Right forelimb (tissue), 1 donor: ENCODE data around the gene ARHGAP32.

Experiments
- DNase-seq: peaks from one replicate; pipeline ENCODE4 v3.0.0-alpha.2; 2018

The ARHGAP32 gene

GRCh38 chr11:129106788-129107187, 85.3 kb downstream of the ARHGAP32 start:
- no peak for DNase-seq

GRCh38 chr11:129102756-129103155, 89.4 kb downstream of the ARHGAP32 start:
- no peak for DNase-seq

GRCh38 chr11:129102225-129102624, 89.9 kb downstream of the ARHGAP32 start:
- no peak for DNase-seq

DNA sequence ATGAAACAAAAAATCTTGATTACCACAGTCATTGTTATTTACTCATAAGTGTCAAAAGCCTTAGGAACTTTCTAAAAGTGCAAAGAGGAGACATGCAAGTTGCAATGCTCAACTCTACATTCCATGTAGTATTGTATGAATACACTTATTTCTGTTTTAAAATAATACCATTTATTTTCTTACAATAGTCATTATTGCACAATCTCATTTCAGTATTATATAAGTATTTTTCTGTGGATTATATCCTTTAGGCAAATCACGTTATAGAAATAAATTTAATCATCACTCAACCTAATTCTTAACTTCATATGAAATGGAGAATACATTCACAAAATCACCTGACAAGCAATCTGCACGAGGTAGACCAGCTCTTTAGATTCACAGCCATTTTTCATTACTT, 98.8 kb downstream of the ARHGAP32 start:
- DNase-seq: no peak

GRCh38 chr11:129090056-129090455, 102.1 kb downstream of the ARHGAP32 start:
- DNase-seq: no peak

DNA sequence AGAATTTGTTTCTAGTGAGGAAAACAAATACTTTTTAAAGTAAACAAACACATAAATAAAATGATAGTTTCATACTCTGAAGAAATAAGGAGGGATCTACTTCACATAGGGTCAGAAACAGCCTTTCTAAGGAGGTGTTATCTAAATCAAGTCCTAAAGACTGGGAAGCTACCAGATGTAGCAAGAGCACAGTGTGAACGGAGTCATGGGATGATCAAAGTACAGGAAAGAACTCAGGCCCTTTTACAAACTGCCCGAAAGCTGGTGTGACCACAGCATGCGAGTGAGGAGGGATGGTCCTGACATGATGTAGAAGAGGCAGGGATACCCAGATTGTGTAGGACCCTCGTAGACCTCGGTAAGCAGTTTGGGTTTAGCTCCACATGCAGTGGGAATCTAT, 102.8 kb downstream of the ARHGAP32 start:
- no peak for DNase-seq

- DNase-seq: no peak
Observed at GRCh38 chr11:129086976-129087375, 105.1 kb downstream of the ARHGAP32 start.

DNA sequence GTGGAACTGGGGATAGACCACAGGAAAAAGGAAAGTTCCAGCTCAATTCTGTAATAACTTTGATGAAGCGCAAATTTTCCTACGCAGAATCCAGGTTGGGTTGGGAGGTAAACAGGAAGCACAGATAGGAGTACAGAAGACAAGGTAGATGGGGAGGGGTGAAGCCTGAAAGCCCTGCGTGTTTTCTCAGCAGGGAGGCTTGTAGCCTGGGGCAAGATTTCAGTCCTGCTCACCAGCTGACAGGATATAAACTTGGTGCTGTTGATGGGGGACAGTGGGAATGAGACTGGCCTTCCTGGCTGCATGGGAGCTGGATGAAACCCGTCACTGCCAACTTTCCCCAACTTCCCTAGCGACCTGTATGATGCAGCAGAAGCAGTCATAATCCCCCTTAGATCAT, 114.9 kb downstream of the ARHGAP32 start:
- no peak for DNase-seq

- DNase-seq: no peak
Observed at GRCh38 chr11:129075757-129076156, 116.4 kb downstream of the ARHGAP32 start.

GRCh38 chr11:129067454-129067853, 124.7 kb downstream of the ARHGAP32 start:
- DNase-seq: no peak

- DNase-seq: no peak
Observed at GRCh38 chr11:129066229-129066628, 125.9 kb downstream of the ARHGAP32 start.

GRCh38 chr11:129063118-129063517, 129.0 kb downstream of the ARHGAP32 start:
- no peak for DNase-seq

- DNase-seq: no peak
Observed at GRCh38 chr11:129061492-129062230, 130.5 kb downstream of the ARHGAP32 start.

DNA sequence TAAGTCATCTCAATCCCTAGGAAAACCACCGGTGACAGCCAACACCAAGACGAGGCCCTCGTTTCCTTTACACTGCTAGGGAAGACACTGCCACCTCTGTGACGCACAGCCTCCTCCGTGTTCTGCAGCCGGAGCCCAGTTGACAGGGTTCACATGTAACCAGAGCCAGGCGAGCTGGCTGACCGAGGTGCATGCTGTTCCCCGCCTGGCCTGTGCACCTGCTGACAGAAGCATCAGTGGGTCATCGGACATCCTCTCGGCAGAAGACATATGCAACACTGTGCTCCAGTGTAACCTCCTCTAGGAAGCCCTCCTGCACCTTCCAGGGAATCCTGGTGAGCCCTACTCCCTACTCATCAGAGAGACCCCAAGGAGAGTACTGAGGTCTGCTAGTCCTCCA, 135.2 kb downstream of the ARHGAP32 start:
- DNase-seq: no peak

DNA sequence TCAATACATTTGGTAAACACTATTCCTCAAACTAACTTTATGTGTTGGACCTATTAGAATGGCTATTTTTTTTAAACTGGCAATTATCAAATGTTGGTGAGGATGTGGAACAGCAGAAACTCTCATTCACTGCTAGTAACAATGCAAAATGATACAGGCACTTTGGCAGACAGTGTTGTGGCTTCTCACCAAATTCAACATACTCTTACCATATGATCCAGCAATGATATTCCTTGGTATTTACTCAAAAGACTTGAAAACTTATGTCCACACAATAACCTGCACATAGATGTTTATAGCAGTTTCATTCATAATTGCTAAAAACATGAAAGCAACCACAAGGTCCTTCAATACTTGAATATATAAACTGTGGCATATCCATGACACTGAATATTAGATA, 136.9 kb downstream of the ARHGAP32 start:
- DNase-seq: no peak

GRCh38 chr11:129048911-129049310, 143.2 kb downstream of the ARHGAP32 start:
- no peak for DNase-seq

DNA sequence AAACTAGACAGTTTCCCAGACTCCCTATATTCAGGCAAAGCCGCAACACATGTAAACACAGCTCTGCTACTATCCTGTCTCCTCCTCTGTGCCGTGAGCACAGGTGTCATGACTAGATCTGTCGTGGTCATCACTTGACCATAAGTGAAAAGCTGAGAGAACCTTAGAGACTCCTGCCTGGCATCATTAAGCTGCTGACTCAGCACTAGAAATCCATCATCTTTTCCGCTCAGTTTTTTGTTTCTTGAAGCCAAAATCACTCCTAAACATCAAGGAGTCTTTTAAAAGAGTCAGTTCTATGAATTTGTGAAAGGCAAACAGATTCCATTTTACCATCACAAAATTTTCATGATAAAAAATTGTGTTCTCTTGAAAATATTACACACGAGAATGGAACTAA, 147.0 kb downstream of the ARHGAP32 start:
- no peak for DNase-seq

DNA sequence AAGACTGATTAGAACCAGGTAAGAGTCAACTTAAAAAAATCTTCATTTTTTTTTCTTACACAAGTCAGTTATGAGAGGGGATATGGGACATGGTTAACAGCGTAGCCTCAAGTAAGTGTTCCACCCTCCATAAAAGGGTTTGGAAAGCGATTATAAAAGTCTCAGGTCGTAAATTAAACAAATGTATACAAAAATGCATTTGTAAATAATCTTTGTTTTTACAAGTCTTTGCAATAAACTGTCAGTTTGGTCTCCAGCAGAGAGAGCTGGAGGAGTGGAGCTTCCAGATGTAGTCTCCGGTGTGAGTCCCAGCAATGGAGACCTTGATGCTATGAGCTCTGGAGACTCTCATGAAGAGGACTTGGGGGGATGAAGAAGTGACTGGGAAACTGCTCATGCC, 149.6 kb downstream of the ARHGAP32 start:
- no peak for DNase-seq

DNA sequence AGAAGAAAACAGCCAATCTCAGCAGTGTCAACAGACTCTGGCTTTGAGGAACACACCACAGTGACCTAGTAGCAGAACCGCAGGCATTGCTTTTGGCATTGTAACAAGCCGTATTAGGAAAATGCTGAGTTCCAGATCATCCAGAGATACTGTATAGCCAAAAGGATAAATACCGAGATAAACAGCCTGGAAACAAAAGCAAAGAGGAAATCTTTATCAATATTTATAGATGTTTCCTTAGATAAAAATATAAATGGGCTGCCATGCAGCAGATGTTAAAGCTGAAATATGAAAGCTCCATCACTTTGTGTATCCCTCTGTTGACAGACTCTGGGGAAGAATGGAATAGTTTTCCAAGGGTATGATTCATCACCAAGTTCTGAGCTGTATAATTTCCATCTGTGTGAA, 150.5 kb downstream of the ARHGAP32 start:
- no peak for DNase-seq

DNA sequence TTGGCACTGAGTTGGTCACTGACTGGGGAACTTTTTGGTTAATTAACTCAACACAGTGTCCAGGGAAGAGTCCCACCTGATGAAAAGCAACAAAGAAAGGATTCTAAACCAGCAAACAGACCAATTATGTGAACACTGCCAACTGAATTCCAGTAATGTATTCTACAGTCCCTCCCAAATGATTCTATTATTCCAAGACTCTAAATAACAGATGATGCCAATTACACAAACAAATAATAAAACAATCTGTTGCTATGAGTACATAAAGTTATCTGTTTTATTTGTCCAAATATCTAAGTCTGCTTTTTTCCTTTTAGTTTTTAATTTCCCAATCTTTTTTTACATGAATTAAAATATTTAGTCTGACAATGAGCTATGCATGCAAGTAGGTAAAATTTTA, 151.2 kb downstream of the ARHGAP32 start:
- no peak for DNase-seq

GRCh38 chr11:129035244-129035643, 156.9 kb downstream of the ARHGAP32 start:
- DNase-seq: no peak

DNA sequence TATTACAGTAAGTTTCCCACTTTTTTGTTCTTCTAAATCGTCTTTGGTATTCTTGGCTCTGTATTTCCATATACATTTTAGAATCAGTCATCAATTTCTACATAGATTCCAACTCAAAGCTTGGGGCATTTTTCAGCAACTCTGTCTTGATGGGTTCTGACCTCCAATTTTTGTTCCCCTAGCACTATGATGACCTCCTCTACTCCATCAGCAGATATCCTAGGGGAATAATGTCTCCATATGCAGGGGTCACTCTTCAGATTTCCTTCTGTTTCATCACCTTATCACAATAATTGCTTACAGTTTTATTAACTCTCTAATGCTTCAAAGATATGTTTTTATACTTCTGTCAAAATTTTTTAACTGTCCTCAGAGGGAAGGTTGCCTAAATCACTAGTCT, 158.1 kb downstream of the ARHGAP32 start:
- no peak for DNase-seq

DNA sequence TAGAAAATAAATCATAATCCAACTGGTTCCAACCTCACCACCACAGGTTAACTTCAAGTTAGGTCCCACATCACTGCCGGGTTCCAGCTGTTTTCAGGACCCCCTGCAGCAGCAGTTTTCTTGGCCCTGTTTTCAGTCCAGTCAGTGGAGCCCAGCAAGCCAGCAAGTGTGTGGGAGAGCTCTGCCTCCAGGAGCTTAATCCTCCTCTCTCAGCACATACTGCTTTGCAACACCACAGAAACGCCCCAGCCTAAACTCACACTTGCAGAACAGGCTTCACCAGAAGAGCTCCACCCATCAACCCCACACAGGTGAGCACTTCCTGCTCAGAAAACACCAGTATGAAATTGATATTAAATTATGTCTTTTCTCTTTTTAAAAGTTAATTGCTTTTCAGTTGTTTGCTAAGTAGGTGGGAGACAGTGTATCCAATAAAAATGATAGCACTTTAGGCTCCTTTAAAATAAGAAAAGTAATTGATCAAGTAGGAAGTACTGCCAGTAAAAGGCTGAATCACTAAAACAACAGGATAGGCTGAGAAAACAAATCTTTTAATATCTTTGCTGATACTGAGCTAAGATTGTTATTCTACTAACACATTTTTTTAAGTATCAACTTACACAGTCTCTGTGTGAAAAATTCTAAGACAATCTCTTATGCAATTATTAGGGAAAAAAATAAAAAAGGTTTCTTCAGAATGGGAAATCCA, 168.0 kb downstream of the ARHGAP32 start:
- no peak for DNase-seq

DNA sequence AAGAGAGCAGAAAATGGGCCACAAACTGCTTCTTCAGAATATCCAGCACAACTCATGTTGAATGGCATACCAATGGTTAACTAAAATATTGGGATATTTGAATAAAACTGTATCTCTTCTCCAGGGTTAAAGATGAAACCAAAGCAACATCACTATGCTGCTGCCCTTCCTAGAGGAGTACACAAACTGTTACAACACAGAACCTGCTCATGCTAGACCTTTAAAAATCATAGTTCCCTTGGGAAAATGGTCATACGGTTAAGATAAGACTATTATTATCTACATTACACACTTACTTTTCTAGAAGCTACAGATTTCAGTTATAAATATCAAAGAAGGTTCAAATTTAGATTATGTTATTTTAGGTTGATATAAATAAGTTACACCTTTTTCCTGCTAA, 170.8 kb downstream of the ARHGAP32 start:
- no peak for DNase-seq

- no peak for DNase-seq
Observed at GRCh38 chr11:129018991-129019390, 173.1 kb downstream of the ARHGAP32 start.
